Measurements from ENCODE around the gene OR2T34. TPM values are rescaled to one million over a fixed set of nuclear protein-coding genes. Genes with fewer than 3 reads are reported as not detected.

The OR2T34 gene, protein sequence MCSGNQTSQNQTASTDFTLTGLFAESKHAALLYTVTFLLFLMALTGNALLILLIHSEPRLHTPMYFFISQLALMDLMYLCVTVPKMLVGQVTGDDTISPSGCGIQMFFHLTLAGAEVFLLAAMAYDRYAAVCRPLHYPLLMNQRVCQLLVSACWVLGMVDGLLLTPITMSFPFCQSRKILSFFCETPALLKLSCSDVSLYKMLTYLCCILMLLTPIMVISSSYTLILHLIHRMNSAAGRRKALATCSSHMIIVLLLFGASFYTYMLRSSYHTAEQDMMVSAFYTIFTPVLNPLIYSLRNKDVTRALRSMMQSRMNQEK
- total RNA-seq (2022; extraction: Qiagen RNA extraction; ENCODE audit: low read depth) = not detected in 5 replicates

DNA sequence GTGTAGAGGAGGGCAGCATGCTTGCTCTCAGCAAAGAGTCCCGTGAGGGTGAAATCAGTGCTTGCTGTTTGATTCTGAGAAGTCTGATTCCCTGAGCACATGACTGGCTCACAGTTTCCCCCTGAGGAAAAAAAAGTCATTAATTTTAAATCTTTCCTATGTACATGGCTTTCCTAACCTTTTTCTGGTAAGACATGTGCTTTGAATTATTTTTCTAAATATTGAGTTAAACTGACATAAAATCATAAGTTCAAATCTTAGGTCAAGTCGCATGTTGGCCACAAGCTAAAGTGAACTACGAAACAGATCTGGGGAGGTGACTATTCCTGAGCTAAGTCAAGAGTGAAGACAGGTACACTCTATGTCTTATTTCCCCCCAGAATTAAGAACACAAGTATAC lies at the start of gene OR2T34:
TSS of gene OR2T34 (minus strand) at position 101 of the 400 bp plus-strand sequence. CDS start at position 101, 0 bp downstream.

DNA sequence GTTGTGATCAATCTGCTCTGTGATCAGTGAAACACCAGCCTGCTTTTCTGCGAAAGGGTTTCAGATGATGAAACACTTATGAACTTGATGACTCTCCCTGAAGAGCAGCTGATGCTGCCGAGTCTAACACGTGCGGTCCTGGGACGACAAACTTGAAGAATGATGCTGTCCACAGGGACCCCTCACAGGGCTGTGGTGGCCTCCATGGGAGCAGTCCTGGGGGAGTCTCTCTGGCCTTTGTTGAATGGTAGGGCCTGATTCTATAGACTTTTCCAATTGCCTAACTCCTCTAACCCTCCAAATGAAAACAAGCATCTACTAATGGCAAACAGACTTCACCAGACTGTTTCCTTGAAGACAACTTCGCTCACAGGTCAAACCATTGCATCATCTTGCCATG lies 23.0 kb upstream of the OR2T34 start, which contains the start of gene OR2T10:
TSS of gene OR2T10 (minus strand) at position 112 of the 400 bp plus-strand sequence. CDS start 3,932 bp downstream, outside the sequence.

DNA sequence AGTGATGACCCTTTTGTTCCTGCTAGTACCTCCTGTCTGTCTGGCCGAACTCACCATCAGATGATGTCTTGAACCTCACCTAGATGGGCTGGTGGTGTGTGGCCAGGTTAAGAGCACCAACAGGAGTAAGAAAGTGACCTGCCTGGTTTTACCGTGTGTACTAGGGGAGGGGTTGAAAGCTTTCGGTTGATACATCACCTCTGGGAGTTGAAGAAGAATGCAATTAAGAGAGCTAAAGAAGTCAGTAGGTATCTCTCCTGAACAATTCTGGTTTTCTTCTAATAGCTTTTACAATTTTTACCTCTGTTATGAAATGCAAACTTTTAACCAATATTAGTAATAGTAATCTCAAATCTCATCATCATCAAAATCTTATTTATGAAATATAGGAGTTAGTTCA lies 11.9 kb downstream of the OR2T34 start, which contains the start of gene OR2T29:
TSS of gene OR2T29 (minus strand) at position 101 of the 400 bp plus-strand sequence. CDS start 3,281 bp downstream, outside the sequence.

Other genes with a start within 250 kb of the OR2T34 start
- not detected in 5 replicates for gene OR14C36, start 226.0 kb downstream of the OR2T34 start, total RNA-seq (2022; extraction: Qiagen RNA extraction; ENCODE audit: low read depth)
- not detected in 5 replicates for gene OR2T4, start 213.1 kb downstream of the OR2T34 start, total RNA-seq (2022; extraction: Qiagen RNA extraction; ENCODE audit: low read depth)
- not detected in 5 replicates for gene OR2T6, start 199.0 kb downstream of the OR2T34 start, total RNA-seq (2022; extraction: Qiagen RNA extraction; ENCODE audit: low read depth)
- gene OR2T1, start 171.7 kb downstream of the OR2T34 start, total RNA-seq (2022; extraction: Qiagen RNA extraction; ENCODE audit: low read depth) = not detected in 5 replicates
- not detected in 5 replicates for gene OR2T2, start 129.1 kb downstream of the OR2T34 start, total RNA-seq (2022; extraction: Qiagen RNA extraction; ENCODE audit: low read depth)
- gene OR2T3, start 101.4 kb downstream of the OR2T34 start, total RNA-seq (2022; extraction: Qiagen RNA extraction; ENCODE audit: low read depth) = not detected in 5 replicates
- gene OR2T5, start 86.2 kb downstream of the OR2T34 start, total RNA-seq (2022; extraction: Qiagen RNA extraction; ENCODE audit: low read depth) = not detected in 5 replicates
- not detected in 5 replicates for gene OR2G6, start 66.7 kb downstream of the OR2T34 start, total RNA-seq (2022; extraction: Qiagen RNA extraction; ENCODE audit: low read depth)
- not detected in 5 replicates for gene OR2T29, start 12.0 kb downstream of the OR2T34 start, total RNA-seq (2022; extraction: Qiagen RNA extraction; ENCODE audit: low read depth)
- not detected in 5 replicates for gene OR2T10, start 22.9 kb upstream of the OR2T34 start, total RNA-seq (2022; extraction: Qiagen RNA extraction; ENCODE audit: low read depth)
- gene OR2T11, start 60.3 kb upstream of the OR2T34 start, total RNA-seq (2022; extraction: Qiagen RNA extraction; ENCODE audit: low read depth) = not detected in 5 replicates
- not detected in 5 replicates for gene OR2T35, start 70.5 kb upstream of the OR2T34 start, total RNA-seq (2022; extraction: Qiagen RNA extraction; ENCODE audit: low read depth)
- gene OR2T27, start 80.8 kb upstream of the OR2T34 start, total RNA-seq (2022; extraction: Qiagen RNA extraction; ENCODE audit: low read depth) = not detected in 5 replicates
- gene OR14I1, start 128.0 kb upstream of the OR2T34 start, total RNA-seq (2022; extraction: Qiagen RNA extraction; ENCODE audit: low read depth) = not detected in 5 replicates
- gene LYPD8, start 181.0 kb upstream of the OR2T34 start, total RNA-seq (2022; extraction: Qiagen RNA extraction; ENCODE audit: low read depth) = 0.15 to 0.40 TPM (median 0.26 TPM) in 3 of 5 replicates, not detected in the others

Measured in A549 treated with CpdA at 1 μM for 4 hours (cell line).